T-helper 2 cell (primary cell): ENCODE data around the gene TUBGCP6.
"Not testable (repeated sequence)": the region's sequence is repeated elsewhere in the genome, so short reads cannot be mapped to it uniquely, and the experiment has no call there.

Source experiments
- DNase-seq, 5 experiments: peaks; one replicate each; pipeline versions ENCODE4 v3.0.0 to v3.0.0-alpha.2; 2012 to 2022

The TUBGCP6 gene

DNA sequence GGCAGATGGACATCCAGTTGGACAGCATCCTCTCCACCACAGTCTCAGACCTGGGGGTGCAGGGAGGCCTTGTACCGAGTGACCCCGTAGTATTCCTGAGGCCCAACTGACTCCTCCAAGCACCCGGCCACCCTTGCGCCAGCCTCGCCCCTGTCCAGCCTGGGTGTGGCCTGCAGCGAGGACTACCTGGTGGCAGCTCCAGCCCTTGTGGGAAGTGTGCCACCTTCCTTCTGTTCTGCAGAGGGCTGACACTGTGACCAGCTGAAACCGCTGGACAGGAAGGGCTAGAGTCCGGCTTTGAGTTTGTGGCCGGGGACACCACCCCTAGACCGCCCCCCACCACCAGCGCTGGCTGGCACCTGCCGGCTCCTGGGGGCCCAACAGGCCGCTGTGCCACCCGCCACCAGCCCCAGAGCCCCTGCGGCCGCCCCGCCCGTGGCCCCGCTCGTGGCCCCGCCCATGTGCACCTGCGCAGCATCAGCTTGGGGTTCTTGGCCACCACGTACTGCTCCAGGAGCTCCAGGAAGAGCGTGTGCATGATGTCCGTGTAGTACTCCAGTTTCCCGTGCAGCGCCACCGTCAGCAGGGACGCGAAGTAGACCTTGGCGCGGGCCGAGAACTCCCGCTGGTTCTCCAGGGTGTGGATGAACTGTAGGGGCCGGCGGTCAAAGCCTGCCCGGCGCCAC lies 35.3 kb upstream of the TUBGCP6 start:
- DNase-seq, result no peak

DNA sequence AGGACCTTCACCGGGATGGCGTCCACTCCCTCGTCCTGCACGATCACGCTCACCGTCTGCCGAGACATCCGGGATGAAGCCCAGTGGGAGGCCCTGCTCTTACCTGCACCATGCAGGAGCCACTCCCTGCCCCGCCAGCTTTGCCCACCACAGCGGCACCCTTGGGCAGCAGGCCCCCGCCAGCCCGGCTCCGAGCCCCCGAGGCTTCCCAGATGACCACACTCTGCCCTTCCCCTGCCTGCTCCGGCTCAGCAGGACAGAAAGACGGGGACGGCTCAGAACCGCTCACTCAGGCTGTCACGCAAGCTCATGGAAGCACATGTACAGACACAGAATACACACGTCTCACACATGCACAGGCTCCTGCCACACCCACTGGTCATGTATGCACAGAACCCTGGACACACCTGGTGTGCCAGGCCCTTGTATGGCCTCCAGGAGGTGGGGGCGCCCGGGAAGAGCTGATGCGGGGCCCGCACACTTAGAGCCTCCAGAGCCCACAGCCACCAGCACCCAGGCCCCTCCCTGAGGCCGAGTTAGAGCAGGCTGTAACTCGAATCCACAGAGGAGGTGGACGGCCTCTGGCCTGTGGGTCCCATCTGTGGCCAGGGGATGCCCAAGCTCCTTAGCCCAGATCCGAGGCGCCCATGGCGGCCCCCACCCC lies 34.3 kb upstream of the TUBGCP6 start:
- no peak for DNase-seq

DNA sequence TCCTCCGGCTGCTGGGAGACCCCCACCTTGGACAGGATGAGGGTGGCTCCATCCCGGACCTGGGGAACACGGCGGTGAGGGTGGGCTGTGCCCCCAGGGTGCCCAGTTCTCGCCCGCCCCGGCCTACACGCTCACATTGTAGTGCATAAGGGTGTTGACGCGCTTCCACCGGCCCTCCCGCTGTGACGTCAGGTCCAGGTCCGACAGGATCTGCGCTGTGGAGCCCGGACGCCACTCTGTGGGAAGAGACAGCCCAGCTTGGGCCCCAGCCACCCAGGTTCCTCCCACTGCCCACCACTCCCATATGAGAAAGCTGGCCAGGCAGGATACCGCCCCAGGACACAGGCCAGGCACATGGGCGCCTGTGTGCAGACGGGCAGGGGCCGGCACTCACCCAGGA lies 33.6 kb upstream of the TUBGCP6 start:
- no peak for DNase-seq

DNA sequence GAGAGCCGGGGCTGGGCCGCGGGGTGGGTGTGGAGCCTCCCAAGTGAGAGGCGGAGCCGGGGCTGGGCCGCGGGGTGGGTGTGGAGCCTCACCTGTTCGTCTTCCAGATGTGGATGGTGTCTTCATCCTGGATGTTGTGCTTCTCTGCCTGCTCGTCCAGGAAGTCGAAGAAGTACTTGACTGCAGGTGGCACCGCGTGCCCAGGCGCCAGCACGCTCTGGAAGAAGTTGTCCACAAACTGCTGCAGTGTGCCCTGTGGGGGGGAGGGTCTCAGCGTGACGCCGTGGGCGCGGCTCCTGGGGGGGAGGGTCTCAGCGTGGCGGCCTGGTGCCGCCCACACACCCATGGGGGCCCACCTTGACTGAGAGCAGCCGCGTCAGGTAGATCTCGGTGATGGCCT lies 32.9 kb upstream of the TUBGCP6 start:
- no peak for DNase-seq

DNA sequence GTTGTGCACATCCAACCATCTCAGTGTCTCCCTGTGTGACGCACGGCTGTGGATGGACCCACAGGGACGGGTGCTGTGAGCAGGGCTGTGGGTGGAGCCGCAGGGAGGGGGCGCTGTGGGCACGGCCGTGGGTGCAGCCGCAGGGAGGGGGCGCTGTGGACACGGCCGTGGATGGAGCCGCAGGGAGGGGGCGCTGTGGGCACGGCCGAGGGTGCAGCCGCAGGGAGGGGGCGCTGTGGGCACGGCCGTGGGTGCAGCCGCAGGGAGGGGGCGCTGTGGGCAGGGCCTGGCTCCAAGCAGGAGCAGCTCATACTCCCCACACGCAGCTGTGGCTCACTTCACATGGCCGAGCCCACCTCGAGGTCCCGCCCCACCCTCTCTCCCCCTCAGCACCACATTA lies 31.3 kb upstream of the TUBGCP6 start:
- peak in 4 of 5 experiments; percentile 27 to 92 (median 48) for DNase-seq

DNA sequence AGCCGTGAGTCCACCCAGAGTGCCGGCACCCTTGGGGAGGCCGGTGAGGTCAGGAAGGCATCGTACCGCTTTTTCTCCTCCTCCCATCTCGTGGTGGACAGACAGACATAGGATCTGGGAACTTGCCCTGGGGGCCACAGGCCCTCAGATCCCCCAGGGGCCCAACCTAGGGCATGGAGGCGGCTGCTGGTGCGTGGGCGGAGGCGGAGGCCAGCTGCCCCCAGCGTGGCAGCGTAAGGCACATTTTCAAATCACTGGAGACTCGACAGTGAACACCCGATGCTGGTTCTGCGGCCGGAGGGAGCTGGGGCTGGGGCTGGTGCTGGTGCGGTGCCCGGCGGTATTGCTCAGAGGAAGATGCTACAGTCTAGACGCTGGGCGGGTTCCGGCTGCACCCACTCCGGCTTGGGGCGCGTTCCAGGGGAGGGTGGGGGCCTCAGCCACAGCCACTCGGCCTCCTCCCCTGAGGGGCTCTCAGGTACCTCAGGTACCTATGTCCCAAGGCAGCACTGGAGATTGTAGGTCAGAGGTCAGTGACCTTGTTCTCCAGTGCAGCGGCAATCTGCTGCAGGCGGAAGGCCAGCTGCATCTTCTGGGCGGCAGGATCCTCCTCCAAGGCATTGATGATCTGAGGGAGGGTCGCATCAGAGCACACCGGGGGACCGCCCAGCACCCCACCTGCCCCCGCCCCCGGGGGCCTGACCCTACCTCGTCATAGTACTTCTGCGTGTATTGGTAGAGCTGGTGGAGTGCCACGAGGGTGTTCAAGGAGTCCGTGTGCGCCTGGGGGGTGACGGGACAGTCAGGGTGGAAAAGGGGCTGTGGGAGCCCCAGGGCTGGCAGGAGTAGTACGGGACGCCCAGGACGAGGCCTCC lies 30.6 kb upstream of the TUBGCP6 start:
- DNase-seq, result no peak

DNA sequence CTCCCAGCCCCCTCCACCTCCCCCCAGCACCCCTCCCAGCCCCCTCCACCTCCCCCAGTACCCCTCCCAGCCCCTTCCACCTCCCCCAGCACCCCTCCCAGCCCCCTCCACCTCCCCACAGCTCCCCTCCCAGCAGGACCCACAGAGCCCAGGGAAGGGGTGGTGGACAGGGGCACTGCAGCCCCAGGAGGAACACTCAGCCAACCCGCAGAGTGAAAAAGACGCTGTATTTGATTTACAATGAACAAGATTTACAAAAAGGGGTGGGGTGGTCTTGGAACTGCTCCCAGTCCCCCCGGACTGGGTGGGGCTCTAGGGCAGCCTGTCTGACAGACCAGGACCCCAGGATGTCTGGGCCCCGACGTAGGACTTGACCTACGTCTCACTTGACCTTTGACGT lies 29.9 kb upstream of the TUBGCP6 start:
- no peak for DNase-seq

DNA sequence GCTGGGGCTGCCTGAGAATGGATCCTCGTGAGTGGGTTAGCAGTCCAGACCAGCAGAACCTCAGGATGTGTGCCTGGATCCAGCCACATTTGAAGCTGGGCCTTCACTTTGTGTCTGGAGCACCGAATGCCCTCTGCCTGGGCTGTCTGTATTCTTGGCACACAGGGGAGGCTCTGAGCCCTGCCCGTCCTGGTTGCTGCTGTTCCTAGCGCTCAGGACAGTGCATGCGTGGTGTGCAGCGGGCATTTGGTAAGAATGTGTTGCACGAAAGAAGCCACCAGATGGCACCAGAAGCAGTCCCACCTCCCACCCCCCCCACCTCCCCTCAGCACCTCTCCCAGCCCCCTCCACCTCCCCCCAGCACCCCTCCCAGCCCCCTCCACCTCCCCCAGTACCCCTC lies 29.5 kb upstream of the TUBGCP6 start:
- peak in 1 of 5 experiments; percentile 70 for DNase-seq

DNA sequence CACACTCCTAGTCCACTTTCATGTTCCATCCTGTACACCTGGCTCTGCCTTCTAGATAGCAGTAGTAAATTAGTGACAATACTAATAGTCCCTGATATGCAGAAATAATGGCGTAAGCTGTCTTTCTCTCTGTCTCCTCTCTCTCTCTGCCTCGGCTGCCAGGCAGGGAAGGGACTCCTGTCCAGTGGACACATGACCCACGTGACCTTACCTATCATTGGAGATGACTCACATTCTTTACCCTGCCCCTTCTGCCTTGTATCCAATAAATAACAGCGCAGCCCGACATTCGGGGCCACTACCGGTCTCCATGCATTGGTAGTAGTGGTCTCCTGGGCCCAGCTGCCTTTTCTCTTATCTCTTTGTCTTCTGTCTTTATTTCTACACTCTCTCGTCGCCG lies 29.0 kb upstream of the TUBGCP6 start:
- DNase-seq, result not testable (repeated sequence)

DNA sequence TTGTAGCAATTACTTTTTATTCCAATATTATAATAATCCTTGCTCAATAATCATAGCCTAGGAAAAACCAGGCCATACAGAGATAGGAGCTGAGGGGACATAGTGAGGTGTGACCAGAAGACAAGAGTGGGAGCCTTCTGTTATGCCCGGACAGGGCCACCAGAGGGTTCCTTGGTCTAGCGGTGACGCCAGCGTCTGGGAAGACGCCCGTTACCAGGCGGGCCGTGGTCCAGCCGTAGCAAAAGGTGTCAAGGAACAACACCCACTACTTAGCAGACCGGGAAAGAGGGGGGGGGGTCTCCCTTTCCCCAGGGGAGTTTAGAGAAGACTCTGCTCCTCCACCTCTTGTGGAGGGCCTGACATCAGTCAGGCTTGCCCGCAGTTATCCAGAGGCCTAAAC lies 28.5 kb upstream of the TUBGCP6 start:
- not testable (repeated sequence) for DNase-seq

DNA sequence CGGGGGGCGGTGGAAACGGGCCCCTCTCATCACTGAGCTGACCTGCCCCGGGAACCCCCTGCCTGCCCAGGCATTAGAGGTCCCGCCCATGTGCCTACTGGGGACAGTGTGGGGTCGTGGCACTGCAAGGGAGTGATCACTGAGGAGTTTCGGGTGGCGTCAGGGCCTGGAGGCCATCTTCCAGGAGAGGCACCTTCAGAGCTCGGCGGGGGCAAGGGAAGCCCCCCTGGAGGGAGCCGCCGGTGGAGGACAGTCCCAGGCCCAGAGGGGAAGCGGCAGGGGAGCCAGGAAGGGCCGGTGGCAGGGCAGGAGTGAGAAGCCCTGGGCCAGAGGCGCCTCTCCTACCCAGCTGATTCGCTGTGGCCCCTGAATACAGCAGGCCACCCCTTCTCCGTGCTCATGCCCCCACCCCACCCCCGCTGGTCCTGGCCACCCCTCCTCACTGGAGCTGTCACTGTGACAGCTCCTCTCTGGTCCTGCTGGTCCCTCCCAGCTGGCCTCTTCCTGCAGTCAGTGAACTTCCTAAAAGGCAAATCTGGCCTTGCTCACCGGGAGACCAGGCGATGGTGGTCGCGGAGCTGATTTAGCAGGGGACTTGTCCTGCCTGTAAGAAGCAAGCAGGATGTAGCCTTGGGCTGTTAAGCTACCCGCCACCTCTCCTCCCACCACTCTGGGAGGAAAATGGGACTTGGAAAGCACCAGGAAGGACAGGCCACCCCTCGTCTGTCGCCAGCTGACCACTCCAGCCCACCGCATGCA lies 27.4 kb upstream of the TUBGCP6 start:
- DNase-seq, result no peak

DNA sequence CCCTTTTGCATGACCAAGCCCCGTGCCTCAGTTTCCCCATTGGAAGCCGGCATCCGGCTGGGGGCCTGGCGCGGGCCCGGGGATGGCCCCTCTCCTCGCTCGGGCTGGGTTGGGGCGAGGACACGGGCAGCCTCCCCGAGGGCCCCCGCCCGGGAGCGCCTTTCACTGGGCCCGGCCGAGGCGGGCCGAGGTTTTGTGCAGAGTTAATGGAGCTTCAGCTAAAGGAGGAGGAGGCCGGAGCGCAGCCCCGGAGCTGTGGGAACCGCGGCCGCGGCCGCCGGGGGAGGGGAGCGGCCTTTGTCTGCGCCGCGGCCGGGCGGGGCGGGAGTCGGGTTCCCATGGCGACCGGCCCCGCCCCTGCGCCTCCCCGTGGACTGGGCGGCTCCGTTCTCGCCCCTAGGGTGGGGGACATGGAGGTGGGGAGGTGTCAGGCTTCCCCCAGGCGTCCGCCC lies 26.7 kb upstream of the TUBGCP6 start:
- peak; percentile 33 to 53 (median 41) for DNase-seq

DNA sequence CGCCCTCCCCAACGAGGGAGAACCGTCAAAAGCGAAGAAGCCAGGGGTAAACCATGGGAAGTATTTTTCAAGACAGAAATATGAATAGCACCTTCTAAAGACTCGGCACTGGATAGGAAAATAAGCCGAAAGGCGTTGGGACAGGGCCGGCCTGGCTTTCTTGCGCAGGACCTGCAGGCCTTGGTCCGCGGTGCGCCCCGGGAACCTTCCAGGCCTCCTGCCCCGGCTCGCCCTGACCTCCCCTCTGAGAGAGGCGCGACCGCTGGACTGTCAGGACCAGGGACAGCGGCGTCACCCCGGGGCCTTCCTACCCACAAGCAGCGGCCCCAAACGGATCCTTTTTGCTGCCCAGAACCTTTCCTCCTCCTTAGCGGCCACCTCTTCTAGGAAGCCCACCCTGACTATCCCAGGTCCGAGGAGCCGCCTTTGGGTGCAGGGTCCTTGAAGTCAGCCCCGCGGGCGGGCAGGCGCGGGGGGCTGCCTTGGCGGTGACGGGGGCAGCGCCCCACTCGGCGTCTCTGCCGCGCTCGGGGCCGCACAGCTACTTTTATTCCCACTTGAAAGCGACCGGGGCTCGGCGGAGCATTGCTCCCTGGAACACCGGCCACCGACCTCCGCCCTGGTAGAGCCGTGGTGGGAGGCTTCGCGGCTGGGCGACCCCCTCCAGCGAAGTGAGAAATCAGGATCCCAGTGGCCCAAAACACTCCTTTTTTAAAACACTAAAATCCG lies 26.0 kb upstream of the TUBGCP6 start:
- DNase-seq, result peak; percentile 43 to 62 (median 56)

DNA sequence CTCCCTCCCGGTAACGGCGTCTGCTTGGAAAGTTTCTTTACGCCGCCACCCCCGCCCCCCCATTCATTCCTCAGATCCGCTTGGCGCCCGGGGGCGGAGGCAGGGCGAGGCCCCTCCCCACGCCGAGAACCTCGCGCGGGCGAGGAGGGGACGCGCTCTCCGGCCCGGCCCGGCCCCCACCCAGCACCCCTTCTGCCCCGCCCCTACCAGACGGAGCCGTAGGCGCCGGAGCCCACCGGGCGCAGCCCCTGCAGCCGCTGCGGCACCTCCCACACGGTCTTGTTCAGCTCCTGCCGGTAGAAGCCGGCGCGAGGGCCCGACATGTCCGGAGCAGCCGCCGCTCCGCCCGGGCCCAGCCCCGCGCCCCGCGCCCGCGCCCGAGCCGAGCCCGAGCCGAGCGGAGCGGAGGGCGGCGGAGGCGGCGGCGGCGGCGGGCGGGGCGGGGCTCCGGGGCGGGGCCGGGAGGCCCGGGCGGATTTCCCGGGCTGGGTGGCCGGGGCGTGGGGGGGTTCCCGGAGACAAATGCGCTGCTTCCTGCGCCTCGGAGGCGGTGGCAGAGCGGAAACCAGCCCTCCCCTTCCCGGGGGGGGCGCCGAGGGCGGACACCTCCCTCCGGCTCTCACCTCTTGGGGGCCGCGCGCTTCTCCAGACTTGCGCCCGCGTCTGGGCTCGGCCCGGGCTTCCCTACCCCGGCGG lies 25.3 kb upstream of the TUBGCP6 start, which contains the start of gene MAPK11:
TSS of gene MAPK11 (minus strand) at position 411 of the 696 bp plus-strand sequence. CDS start at position 323, 88 bp downstream.
- peak; percentile 51 to 74 (median 69) for DNase-seq

DNA sequence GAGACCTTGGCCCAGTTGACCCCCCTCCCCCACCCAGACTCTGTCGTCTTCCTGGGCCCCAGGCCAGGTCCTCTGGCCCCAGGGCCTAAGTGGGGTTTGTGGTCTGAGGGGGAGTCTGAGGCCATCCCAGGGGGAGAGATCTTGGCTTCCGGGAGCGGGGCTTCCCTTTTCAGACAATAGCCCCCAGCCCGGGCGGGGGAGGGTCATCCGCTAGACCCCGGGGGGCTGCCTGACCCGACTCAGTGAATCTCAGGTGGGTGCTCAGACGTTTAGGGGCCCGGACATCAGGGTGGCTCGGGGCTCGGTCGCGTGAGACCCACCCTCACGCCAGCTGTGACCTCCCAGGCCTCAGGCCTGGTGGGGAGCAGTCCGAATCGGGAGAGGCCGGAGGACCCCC lies 24.7 kb upstream of the TUBGCP6 start:
- DNase-seq, result no peak

DNA sequence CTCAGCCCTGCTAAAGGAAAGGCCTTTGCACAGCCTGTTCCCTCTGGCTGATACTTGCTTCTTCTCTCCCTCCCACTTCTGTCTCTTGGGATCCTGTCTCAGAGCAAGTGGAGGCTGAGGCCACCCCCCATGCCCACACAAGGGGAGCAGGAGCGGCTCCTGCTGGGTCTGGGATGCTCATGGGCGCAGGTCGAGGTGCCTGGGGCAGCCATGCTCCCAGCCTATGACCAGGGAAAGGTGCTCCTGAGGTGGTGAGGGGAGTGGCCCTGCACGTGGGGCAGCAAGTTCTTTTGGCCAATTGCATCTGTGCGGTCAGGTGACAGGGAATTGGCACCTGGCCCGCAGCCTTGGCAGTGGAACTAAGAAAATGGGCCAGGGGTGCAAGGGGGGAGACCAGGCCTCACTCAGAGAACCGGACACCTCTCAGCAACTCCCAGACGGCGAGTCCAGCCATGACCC lies 23.9 kb upstream of the TUBGCP6 start:
- no peak for DNase-seq

DNA sequence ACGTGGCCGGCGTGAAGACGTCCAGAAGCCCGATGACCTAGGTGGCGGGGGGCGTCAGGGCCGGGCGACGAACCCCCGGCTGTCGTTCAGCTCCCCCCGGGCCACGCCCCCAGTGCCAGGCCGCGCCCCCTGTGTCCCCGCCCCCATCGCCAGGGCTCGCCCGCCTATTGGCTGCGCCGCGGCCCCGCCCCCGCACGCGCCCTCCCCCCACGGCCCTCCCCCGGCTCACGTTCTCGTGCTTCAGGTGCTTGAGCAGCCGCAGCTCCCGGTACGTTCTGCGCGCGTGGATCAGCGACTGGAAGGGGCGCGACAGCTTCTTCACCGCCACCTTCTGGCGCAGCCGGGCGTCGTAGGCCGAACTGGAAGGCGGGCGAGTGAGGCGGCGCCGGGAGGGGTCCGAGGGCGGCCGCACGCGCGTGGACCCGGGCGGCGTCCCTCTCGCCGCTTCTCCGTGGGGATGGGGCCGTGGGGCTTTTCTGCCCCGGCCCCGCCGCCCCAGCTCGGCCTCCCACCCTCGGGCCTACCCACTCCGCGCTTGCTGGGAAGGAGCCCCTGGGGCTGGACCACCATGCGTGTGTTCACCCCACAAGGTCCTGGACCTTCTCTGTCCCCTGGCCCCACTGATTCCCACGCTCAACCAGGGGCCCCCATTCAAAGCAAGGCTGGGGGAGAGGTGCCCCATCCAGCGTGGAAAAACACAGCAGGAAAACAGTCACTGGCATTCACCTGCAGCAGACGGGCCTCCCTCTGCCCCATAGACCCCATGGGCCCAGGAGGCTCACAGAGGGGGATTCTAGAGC lies 23.0 kb upstream of the TUBGCP6 start:
- DNase-seq, result peak in 4 of 5 experiments; percentile 42 to 61 (median 51)

DNA sequence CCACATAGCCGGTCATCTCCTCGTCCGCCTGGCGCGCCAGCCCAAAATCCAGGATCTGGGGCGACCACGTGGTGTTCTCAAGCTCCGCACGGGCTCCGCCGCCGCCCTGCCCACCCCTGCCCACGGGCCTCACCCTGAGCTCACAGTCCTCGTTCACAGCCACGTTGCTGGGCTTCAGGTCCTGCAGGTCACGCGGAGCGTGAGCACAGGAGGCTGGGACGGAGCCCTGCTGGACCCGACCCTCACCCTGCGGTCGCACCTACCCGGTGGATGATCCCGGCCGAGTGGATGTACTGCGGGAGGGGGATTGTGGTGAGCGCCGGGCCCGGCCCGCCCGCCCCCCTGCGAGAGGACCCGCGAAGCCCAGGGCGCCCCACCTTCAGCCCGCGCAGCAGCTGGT lies 22.2 kb upstream of the TUBGCP6 start:
- DNase-seq, result no peak

DNA sequence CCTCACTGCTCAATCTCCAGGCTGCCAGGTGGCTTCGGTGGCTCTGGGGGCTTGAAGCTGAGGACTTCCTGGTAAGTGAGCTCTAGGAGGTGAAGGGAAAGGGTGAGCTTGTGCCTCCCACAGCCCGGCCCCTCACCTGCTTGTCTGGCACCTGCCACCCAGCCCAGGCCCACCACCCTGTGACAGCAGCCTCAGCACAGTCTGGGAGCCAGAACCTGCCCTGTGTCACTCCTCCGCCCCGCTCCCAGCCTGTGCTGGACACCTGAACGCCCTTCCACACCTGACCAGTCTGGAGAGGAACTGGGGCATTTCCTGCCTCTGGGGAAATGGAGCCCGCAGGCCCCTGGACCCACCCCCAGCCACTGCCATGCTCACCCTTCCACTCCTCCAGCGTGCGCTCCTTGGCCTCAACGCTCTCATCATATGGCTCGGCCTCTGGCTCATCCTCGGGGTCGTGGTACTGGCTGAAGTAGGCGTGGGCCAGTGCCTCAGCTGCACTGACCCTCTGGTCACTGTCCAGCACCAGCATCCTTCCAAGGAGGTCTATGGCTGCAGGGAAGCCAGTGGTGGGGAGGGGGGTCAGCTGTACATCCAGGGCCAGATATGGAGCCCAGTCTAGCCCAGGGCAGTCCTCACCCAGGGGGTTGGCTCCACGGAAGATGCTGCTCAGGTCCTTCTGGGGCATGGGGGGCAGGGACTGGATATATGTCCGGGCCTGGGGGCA lies 20.3 kb upstream of the TUBGCP6 start:
- no peak for DNase-seq
